T-helper 9 cell (primary cell): ENCODE results near the gene PLPP6.

Experiments
- DNase-seq: peaks from one replicate; pipeline ENCODE4 v3.0.0-alpha.2; 2020

Gene PLPP6

DNA sequence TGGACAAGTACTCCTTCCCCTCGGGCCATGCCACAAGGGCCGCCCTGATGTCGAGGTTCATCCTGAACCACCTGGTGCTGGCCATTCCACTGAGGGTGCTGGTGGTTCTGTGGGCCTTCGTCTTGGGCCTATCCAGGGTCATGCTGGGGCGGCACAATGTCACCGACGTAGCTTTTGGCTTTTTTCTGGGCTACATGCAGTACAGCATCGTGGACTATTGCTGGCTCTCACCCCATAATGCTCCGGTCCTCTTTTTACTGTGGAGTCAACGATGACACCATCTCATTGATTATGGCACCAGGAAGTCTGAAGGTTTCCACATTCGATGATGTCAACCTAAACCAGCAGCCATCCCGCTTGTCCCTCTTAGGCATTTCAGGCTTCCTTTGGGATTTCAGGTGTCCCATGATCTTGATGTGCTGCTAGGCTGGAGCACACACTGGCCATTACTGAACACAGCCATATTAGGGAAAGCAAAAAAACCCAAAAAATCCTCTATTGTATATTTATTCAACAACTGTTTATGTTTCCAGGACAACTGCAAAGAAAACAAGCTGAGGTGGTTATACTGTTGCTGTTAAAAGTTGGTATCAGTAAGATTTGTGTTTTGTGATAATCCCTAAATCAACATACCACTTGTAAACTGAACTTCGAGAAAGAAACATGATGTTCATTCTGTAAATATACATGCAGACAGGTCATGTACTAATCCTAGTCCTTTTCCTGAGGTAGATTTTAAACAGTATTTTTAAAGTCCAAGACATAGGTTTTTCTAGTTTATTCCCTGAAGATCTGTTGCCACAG is 1.1 kb downstream of the PLPP6 start:
- no peak for DNase-seq

DNA sequence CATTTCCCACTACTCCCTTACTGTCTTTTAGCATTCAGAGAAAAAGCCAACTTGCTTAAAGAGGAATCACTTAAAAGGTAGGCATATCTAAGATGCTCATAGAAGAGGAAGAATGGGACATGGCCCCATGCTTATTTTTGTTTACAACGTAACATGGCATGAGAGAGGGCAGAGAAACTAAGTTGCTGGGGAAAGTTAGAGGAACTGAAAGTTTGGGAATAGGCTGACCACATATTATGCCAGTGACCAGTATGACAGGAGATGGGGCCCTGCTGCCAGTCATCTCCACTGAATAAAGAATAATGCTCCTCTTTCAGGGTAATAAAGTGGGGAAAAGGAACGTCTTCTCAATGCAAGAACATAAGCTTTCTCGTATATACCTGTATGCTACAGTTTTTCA is 1.9 kb downstream of the PLPP6 start:
- no peak for DNase-seq

DNA sequence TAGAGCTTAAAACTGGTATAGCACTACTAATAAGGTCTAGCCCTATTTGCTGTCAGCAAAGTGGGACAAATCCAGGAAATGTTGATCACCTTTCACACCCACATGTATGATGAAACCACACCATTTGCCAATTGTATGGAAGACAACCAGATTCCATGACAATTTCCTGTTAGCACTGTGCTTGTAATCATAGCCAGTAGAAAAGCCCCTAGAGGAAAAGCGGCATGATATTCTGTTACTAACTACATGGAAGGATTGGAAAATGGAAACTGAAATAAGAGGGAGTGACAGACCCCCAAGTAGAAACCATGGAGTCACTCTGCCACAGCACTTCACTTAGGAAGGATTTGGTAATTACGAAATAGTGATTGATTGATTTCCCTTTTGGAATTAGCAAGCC is 3.3 kb downstream of the PLPP6 start:
- no peak for DNase-seq

DNA sequence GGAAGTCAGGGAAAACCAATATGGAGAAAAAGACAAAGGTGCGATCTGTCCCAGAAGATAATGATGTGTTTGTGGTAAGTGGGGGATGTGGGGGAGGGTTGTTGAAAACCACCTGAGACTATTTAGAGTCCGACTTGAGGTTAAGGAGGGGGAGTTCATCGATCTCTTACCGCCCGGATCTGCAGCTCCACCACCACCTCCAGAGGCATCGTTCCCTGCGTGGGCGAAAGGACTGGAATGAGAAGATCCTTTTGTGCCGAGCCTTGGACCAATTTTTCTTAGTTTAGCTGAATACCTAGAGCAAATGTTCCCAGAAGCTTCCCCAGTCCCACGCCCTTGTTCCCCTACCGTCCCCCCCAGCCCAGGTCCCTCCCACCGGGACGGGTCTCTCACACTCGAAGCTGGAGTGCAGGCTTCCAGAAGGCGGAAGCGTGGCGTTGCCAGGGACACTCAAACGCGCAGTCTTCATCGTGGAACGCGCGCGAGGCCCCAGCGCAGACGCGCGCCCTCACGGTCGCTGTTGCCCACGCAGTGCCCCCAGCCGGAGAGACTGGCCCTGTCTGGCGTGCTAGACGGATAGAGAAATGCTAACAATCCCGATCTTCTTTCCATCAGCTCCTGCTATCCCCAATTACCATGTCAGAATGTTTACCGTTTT is 4.1 kb downstream of the PLPP6 start, which contains the start of gene SPATA6L:
Gene SPATA6L, minus strand, starts transcription at position 439 of the 658 bp plus-strand sequence. Its CDS starts 230 bp downstream, at position 209.
- DNase-seq = peak; percentile 29

DNA sequence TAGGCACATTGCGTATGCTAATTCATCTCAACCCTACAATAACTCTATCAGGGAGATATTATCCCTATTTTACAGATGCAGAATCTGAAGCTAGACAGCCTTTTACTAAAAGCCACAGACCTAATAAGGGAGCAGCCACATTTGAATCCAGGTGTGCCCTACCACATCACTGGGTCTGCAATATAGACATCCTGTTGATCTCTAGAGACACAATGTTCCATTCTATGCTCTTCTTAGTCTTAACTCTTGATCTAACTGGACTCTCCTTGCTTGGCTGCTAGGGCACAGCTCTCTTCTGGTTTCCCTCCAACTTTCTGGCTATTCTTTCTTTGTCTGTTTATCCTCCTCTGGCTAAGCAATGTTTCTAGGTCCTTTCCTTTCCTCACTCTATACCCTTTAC is 5.6 kb downstream of the PLPP6 start:
- DNase-seq = no peak

GRCh38 chr9:4668604-4669003 is 6.5 kb downstream of the PLPP6 start:
- no peak for DNase-seq

DNA sequence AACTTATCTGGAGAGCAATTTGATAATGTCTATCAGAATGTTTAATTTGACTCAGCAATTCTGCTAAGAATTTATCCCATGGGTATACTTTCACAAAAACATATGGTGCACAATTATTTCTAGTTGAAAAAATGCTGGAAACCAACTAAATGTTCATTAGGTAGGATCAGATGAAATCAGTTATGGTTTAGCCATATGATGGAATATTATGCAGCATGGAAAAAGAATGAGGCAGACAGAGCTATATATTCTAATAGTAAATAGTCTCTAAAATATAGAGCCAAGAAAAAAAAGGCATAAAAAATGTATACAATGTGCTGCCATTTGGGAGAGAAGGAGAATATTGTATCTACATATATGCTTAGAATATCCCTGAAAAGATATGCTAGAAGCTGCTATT is 7.8 kb downstream of the PLPP6 start:
- no peak for DNase-seq

- DNase-seq = no peak
Observed at GRCh38 chr9:4670591-4670990, 8.5 kb downstream of the PLPP6 start.

DNA sequence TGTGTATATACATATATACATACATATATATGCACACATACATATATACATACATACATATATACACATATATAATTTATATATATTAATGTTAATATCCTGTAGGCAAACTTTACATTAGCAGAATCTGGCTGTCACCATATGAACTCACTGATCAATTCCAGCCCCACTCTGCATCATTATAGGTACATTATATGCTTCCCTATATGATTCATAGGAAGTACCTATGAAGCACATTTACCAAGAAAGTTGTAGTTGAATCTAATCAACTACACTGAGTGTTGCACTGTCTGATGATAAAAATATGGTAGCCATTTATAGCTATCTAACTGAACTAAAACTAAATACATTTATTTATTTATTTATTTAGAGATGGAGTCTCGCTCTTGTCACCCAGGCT is 9.6 kb downstream of the PLPP6 start:
- no peak for DNase-seq

DNA sequence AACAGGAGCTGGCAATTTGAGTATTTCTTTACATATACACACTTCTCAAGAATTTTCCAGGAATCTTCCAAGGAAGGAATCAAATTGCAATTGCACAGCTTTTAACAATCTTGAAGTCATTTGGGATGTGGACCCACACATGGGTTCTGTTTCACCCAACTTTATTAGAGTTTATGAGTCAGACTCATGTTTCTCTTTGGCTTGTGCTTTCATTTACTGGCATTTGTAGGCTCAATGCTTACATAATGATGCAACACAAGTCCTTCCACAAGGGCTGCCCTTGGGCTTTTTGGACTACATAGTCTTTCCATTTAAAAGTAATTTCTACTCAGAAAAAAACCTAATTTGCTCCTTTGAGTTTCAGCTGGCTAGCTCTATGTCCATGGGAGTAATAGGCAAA is 12.7 kb downstream of the PLPP6 start:
- DNase-seq = no peak

GRCh38 chr9:4677392-4677791 is 15.3 kb downstream of the PLPP6 start:
- DNase-seq = no peak

- DNase-seq = no peak
Observed at GRCh38 chr9:4678679-4679267, 16.7 kb downstream of the PLPP6 start.

DNA sequence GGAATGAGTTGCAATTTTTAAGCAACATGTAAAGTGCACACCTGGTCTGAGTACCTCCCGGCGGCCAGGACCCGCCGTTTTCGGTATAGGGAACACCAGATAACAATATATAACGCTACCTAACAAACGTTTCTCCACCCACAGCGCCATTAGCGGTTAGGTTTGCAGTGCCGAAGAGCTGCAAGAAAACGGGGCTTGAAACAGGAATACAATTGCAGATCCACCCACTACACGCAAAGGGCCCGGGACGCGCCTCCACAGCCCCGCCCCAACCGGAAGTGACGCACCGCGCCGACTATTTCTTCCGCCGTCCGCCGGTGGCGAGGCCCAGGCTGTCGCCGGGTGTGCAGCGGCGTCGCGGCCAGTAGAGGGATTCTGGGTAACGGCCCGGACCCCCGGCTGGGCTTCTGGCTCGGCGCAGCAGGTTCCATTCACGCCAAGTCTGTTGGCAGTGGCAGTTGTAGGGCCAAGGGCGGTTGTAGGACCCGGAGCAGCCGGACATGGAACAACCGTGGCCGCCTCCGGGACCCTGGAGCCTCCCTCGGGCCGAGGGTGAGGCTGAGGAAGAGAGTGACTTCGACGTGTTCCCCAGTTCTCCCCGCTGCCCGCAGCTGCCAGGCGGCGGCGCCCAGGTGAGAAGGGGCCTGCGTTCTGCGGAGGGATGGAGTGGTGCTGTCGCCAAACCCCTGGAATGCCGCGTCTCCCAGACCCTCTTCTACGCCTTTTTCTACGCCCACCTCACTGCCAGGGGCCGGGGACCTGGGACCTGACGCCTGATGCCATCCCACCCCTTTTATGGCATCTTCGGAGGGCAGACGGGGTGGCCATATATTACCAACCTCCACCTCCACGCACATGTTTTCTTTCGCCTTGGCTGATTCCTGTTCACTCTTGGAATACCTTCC is 17.4 kb downstream of the PLPP6 start, which contains the start of gene CDC37L1:
Gene CDC37L1, plus strand, starts transcription at position 302 of the 905 bp plus-strand sequence. Its CDS starts 199 bp downstream, at position 501.
- peak; percentile 100 for DNase-seq

DNA sequence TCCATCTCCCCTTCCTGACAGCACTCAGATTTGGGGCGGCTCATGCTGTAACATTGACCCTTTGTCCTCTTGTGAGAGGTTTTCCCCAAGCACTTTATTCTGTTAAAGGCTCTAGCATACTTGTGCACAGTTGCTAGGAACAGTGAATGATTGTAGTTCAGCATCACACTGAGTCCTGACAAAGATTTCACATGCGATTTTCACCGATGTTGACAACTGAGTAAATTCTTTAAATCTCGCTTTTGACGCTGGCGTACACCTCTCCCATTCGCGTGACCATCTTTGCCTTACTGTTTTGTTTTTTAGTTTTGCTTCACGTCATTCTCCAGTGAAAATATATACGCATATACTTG is 18.1 kb downstream of the PLPP6 start:
- no peak for DNase-seq

DNA sequence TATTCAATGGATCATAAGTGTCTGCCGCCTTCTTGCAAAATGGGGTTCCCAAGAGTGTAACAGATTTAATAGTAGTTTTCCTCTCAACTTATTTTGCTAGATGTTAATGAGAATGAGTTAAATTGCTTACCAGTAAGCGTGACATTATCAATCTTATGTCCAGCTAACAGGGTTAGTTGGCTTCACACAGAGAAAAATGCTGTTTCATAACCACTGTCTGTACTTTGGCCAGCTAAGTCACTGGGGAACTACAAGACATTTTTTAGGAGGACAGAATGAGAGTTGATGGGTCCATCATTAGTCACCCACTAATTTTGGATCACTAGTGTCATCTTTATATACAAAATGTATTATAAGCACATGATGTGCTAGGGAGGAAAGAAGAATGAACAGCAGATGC is 18.7 kb downstream of the PLPP6 start:
- DNase-seq = no peak

- DNase-seq = no peak
Observed at GRCh38 chr9:4684820-4685219, 22.7 kb downstream of the PLPP6 start.

- no peak for DNase-seq
Observed at GRCh38 chr9:4686112-4686511, 24.0 kb downstream of the PLPP6 start.

- no peak for DNase-seq
Observed at GRCh38 chr9:4686584-4686983, 24.5 kb downstream of the PLPP6 start.

DNA sequence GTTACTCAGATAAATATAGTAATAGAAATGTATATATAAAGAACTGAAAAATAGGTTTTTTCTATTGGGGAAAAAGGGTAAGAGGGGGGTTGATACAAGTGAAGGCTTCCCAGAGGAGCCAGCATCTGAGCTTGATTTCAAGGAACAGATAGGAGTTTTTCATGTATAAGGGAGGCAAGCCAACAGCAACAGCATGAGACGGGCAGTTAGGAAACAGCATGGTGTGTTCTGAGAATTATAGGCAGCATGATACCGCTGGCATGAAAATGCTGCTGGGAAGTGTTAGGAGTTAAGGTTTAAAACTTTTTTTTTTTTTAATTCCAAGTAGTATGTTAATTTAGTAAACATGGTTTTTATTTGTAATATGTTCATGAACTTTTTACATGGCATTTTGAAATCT is 26.9 kb downstream of the PLPP6 start:
- no peak for DNase-seq

DNA sequence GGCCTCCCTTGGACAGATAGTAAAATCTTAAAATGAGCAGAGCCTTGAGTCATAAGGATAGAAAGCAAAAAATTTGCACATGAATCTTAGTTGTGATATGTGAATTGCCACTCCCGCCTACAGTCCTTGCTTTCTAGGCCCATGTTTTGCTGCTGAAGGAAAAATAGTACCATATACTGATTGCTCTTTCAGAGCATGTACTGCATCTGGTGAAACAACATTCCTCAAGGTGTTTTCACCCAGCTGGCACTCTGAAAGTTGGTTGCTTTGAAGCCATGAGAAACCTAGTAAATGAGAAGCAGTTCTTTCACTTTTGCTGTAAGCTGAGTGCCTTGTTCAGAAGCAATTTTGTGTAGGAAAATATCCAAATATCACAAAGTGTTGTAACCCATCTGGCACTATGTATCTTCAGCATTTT is 27.6 kb downstream of the PLPP6 start:
- no peak for DNase-seq

DNA sequence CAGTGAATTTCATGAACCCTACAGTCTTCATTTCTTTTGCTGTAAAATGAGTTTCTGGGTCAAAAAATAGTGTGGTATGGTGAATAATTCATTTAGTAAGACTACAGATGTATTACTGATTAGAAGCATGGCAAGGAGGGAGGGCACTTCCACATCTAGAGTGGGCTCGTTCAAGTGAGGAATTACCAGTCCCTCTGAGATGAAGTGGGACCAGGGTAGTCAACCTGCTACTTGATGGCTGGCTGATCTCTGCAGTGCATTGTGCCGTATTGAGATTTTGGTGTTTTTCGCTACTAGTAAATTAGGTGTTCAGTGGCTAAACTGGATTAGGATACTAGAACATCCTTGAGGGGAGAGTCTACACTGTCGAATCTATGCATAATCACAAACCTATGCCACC is 28.1 kb downstream of the PLPP6 start:
- no peak for DNase-seq

DNA sequence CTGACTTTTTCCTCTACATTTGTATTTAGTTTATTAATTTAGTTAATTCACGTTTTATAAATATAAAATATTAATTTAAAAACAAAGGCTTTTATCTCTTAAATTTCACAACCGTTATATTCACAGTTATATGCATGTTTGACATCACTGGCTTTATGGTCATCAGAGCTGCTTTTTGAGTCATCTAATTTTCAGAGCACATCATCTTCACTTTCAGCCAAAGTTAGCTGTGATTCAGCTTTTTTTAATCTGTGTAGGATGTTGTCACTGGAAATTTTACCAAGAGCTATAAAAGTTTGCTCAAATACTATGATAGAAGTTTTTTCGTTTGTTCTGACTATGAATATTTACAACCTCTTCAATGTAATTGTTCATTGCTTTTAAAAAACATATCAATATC is 29.7 kb downstream of the PLPP6 start:
- no peak for DNase-seq

DNA sequence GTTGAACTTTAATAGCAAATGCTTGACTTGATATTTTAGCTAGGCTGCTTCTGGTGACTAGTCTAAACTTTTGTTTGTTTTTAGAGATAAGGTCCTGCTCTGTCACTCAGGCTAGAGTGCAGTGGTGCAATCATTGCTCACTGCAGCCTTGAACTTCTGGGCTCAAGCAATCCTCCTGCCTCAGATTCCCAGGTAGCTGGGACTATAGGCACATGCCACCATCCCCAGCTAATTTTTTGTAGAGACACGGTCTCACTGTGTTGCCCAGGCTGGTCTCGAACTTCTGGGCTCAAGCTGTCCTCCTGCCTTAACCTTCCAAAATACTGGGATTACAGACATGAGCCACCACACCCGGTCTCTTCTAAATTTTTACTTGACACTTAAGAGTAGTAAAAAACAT is 38.0 kb downstream of the PLPP6 start:
- DNase-seq = no peak
